Suprapubic skin (tissue), 4 donors: ENCODE data around the gene PPP4R2.

Source experiments
- EP300 ChIP-seq: sonication (generic); formaldehyde crosslinking; IDR thresholded peaks from one replicate; pipeline ENCODE4 v1.6.1; 2017; ENCODE audit warnings: antibody characterized with exemption
- POLR2AphosphoS5 ChIP-seq, 3 donors: sonication (generic); formaldehyde crosslinking; IDR thresholded peaks; one replicate each; pipeline ENCODE4 v1.6.1; 2017; ENCODE audit warnings: antibody characterized with exemption in 3 of 3

- TF ChIP-seq EP300 (no peak), POLR2AphosphoS5 (IDR thresholded peaks at IDR 0.05) (no peak)
These were observed 47.6 kb upstream of the PPP4R2 start for GRCh38 chr3:72949016-72949415.
